ENCODE results near the gene BOC.

DNA sequence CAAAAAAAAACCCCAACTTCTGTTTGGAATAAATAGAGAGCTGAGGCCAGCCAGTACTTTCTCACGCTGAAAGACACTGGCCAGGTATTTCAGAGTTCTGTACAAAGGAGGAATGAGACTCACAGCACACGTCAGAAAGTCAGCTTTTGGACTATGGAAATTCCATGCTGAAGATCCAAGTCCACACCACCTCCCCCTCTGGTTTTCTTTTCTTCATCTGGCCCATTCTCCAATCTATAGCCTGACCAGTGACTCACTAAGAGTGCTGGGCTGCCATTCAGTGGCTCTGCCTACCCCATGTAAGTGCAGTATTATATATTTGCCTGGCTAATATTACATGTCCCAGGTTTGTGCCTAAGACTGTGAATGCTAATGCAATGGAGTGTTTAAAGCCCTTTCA lies 13.9 kb downstream of the BOC start:
- TF ChIP-seq, protein P1, sequence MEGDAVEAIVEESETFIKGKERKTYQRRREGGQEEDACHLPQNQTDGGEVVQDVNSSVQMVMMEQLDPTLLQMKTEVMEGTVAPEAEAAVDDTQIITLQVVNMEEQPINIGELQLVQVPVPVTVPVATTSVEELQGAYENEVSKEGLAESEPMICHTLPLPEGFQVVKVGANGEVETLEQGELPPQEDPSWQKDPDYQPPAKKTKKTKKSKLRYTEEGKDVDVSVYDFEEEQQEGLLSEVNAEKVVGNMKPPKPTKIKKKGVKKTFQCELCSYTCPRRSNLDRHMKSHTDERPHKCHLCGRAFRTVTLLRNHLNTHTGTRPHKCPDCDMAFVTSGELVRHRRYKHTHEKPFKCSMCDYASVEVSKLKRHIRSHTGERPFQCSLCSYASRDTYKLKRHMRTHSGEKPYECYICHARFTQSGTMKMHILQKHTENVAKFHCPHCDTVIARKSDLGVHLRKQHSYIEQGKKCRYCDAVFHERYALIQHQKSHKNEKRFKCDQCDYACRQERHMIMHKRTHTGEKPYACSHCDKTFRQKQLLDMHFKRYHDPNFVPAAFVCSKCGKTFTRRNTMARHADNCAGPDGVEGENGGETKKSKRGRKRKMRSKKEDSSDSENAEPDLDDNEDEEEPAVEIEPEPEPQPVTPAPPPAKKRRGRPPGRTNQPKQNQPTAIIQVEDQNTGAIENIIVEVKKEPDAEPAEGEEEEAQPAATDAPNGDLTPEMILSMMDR (IDR thresholded peaks at IDR 0.05): no peak
- TF ChIP-seq POLR2A (IDR thresholded peaks at IDR 0.05): no peak
